Measurements from ENCODE around the gene NMBR.
A peak's percentile ranks its signal among the peaks of the same experiment; 100 is the strongest.
"Not testable (repeated sequence)": the region's sequence is repeated elsewhere in the genome, so short reads cannot be mapped to it uniquely, and the experiment has no call there.

Gene NMBR

DNA sequence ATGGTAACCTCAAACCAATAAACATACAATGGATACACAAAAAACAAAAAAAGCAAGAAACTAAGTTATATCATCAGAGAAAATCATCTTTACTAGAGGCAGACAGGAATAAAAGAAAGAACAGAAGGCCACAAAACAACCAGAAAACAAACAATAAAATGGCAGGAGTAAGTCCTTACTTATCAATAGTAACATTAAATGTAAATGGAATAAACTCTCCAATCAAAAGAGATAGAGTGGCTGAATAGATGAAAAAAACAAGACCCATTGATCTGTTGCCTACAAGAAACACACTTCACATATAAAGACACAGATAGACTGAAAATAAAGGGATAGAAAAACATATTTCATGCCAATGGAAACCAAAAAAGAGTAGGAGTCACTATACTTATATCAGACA lies 95.5 kb downstream of the NMBR start:
- Mint-ChIP-seq H3K27me3 (no peaks in the 10 kb centered on the region), H3K4me3 (no peak overlapping the region), H3K4me1 (no peaks in the 10 kb centered on the region), H3K9me3 (peaks cover 21% of the 10 kb centered on the region), H3K36me3 (no peaks in the 10 kb centered on the region), H3K27ac (no peak overlapping the region)
- no peak for ATAC-seq

DNA sequence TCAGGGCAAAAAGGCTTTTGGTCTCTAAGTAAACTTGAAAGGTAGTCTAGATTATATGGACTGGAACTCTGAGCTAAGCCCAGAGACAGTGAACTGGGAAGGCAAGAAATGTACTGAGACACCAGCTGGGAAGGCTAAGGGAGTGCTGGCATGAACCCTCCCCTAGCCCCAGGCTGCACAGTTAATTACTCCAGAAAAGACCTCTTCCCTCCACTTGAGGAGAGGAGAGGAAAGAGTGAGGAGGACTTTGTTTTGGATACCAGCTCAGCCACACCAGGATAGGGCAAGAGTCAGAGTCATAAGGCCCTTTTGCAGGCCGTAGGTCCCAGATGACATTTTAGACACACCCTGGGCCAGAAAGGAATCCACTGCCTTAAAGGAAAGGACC lies 98.3 kb downstream of the NMBR start:
- Mint-ChIP-seq H3K27me3 (no peaks in the 10 kb centered on the region), H3K4me1 (no peaks in the 10 kb centered on the region), H3K27ac (no peak overlapping the region), H3K4me3 (no peak overlapping the region), H3K9me3 (peaks cover 20% of the 10 kb centered on the region), H3K36me3 (no peaks in the 10 kb centered on the region)
- no peak for ATAC-seq

DNA sequence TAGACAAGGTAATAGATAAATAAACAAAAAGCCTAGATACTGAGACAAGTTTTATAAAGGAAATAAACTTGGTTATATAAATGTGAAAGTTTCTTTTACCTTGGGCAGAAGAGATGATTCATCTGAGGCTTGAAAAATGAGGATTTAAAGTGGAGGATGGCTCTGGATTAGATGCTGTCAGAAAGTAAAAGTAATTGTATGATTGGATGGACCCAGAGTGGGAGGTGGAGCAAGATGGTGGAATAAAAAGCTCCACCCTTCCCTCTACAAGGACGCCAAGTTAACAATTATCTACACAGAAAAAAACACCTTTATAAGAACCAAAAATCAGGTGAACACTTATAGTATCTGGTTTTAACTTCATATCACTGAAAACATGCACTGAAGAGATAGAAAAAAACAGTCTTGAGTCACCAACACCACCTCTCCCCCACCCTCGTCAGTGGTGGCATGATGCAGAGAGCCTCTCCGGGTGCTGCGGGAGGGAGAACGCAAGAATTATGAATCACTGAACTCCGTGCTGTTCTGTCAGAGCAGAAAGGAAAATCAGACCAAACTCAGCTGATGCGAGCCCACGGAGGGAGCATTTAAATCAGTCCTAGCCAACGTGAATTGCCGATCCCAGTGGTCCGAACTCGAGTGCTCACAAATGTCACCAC lies 98.9 kb downstream of the NMBR start:
- no peak for ATAC-seq
- Mint-ChIP-seq H3K27me3 (peaks cover 5% of the 10 kb centered on the region), H3K9me3 (peaks cover 17% of the 10 kb centered on the region), H3K4me3 (no peak overlapping the region), H3K27ac (no peak overlapping the region), H3K4me1 (no peaks in the 10 kb centered on the region), H3K36me3 (no peaks in the 10 kb centered on the region)

DNA sequence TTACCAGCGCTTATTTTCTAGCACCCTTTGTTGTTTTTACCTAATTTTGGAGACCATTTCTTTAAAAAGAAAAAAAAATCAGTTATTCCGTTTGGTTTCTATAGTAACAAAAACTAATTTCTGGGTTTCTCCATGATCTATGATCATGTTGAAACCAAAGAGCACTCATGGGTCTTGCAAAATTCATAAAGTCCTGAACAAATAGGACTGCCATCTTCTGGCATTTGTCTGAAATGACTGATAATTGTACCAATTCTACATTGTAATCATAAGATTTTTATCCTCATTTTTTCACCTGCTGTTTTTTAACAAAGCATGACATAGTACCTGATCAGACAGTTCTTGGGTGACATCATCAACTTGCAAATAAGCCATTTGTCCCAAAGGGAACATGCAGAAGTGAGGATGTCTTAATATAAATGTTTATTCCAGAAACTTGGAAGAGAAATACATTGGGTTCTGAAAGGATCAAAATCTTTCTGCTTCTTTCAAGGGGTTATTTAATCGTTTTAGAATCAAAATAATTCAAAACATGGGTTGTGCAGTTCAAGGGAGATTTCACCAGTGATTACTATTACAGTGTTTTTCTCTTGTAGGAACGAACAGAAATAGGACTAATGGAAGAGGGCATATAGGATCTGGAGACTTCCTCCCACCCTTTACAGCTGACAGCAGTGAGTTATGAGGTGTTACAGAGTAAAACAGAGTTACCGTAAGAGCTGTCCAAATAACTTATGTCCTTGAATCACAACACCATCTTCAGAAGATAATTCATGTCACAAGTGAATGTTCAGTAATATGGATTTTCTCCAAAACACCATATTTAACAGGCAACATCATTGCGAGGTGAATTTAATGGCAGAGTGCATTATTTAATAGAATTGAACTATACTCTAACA lies 101.3 kb downstream of the NMBR start:
- peaks cover 7% of the 10 kb centered on the region for H3K9me3 Mint-ChIP-seq
- H3K36me3 Mint-ChIP-seq: no peaks in the 10 kb centered on the region
- H3K27ac Mint-ChIP-seq: no peak overlapping the region
- no peaks in the 10 kb centered on the region for H3K4me1 Mint-ChIP-seq
- peaks cover 10% of the 10 kb centered on the region for H3K27me3 Mint-ChIP-seq
- H3K4me3 Mint-ChIP-seq: no peak overlapping the region
- ATAC-seq: no peak

DNA sequence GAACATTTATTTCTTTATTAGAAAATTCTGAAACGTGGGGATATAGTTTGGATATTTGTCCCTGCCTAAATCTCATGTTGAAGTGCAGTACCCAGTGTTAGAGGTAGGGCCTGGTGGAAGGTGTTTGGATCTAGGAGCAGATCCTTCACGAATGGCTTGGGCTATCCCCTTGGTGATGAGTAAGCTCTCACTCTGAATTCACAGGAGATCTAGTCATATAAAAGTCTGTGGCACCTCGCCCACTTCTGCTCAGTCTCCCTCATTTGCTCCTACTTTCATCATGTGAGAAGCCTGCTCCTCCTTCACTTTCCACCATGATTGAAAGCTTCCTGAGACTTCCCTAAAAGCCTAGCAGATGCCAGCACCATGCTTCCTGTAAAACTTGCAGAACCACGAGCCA lies 111.0 kb downstream of the NMBR start:
- Mint-ChIP-seq H3K4me3 (no peak overlapping the region), H3K27me3 (no peaks in the 10 kb centered on the region), H3K36me3 (no peaks in the 10 kb centered on the region), H3K4me1 (no peaks in the 10 kb centered on the region), H3K27ac (no peak overlapping the region), H3K9me3 (no peaks in the 10 kb centered on the region)
- no peak for ATAC-seq

DNA sequence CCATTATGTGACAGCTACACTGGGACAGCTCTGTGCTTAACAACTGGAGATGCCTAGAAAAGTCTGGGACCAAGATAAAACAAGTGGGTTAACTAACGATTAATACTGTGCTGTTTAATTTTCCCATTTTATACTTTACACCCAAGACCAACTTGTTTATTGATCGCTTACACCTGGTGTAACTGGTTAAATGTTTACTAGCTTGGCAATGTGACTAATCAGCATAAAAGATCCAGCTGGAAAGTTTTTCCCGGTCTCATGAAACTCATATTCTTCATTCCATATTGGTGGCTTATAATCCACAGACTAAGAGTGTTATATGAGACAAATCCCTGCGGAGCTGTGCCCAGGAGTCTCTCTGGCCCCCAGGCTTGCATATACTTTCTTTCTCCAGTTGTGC lies 115.9 kb downstream of the NMBR start:
- Mint-ChIP-seq H3K4me1 (no peaks in the 10 kb centered on the region), H3K36me3 (no peaks in the 10 kb centered on the region), H3K4me3 (no peak overlapping the region), H3K27me3 (no peaks in the 10 kb centered on the region), H3K9me3 (peaks cover 8% of the 10 kb centered on the region), H3K27ac (no peak overlapping the region)
- no peak for ATAC-seq

DNA sequence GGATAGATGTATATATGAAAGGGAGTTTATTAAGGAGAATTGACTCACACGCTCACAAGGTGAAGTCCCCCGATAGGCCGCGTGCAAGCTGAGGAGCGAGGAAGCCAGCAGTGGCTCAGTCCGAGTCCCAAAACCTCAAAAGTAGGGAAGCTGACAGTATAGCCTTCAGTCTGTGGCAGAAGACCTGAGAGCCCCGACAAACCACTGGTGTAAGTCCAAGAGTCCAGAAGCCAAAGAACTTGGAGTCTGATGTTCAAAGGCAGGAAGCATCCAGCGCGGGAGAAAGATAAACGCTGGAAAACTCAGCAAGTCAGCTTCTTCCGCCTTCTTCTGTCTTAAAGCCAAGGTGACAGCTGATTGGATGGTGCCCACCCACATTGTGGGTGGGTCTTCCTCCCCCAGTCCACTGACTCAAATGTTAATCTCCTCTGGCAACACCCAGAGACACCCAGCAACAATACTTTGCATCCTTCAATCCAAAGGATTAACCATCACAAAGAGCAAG lies 116.8 kb downstream of the NMBR start:
- no peak for ATAC-seq
- Mint-ChIP-seq H3K4me1 (no peaks in the 10 kb centered on the region), H3K27me3 (no peaks in the 10 kb centered on the region), H3K4me3 (peak overlapping the region; percentile 64), H3K36me3 (no peaks in the 10 kb centered on the region), H3K9me3 (peaks cover 8% of the 10 kb centered on the region), H3K27ac (peak overlapping the region; percentile 13)

DNA sequence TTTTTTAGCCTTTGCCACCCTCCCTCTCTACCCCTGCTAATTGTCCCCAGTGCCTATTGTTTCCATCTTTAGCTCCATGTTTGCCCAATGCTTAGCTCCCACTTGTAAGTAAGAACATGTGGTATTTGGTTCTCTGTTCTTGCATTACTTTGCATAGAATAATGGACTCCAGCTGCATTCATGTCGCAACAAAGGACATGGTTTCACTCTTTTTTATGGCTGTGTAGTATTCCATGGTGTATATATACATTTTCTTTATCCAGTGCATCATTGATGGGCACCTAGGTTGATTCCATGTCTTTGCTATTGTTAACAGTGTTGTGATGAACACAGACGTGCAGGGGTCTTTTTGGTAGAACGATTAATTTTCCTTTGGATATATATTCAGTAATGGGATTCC lies 118.4 kb downstream of the NMBR start:
- H3K27ac Mint-ChIP-seq: no peak overlapping the region
- no peak overlapping the region for H3K4me3 Mint-ChIP-seq
- H3K36me3 Mint-ChIP-seq: no peaks in the 10 kb centered on the region
- no peaks in the 10 kb centered on the region for H3K27me3 Mint-ChIP-seq
- H3K4me1 Mint-ChIP-seq: no peaks in the 10 kb centered on the region
- peaks cover 8% of the 10 kb centered on the region for H3K9me3 Mint-ChIP-seq
- ATAC-seq: no peak

DNA sequence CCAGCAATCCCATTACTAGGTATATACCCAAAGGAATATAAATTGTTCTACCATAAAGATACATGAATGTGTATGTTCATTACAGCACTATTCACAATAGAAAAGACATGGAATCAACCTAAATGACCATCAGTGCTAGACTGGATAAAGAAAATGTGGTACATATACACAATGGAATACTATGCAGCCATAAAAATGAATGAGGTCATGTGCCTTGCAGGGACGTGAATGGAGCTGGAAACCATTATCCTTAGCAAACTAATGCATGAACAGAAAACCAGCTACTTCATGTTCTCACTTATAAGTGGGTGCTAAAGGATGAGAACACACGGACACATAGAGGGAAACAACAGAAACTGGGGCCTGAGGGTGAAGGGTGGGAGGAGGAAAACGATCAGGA lies 119.1 kb downstream of the NMBR start:
- not testable (repeated sequence) for H3K36me3 Mint-ChIP-seq, H3K27me3 Mint-ChIP-seq, H3K4me1 Mint-ChIP-seq, H3K27ac Mint-ChIP-seq, H3K9me3 Mint-ChIP-seq, ATAC-seq, H3K4me3 Mint-ChIP-seq

DNA sequence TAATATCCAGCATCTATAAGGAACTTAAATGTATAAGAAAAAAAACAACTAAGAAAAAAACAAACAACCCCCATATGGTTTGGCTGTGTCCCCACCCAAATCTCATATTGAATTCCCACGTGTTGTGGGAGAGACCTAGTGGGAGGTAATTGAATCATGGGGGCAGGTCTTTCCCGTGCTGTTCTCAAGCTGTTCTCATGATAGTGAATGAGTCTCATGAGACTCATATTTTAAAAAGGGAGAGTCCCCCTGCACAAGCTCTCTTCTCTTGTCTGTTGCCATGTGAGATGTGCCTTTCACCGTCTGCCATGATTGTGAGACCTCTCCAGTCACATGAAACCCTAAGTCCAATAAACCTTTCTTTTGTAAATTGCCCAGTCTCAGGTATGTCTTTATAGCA lies 119.8 kb downstream of the NMBR start:
- Mint-ChIP-seq H3K27me3 (no peaks in the 10 kb centered on the region), H3K9me3 (peaks cover 8% of the 10 kb centered on the region)

DNA sequence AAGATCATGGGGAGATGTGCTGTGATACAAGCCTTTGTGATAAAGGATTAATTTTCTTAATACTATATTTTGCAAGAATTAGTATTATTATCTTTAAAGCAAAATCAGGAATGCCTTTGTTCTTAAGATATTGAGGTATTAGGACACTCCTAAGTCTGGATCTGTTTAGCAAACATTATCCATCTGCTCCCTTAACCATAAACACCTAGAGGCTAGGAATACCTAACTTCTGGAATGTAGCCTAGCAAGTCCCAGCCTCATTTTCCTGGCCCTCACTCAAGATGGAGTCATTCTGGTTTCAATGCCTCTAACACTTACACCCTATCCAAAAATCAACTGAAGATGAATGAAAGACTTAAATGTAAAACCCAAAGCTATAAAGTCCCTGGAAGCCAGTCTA lies 120.5 kb downstream of the NMBR start:
- no peak overlapping the region for H3K4me3 Mint-ChIP-seq
- ATAC-seq: no peak
- H3K4me1 Mint-ChIP-seq: no peaks in the 10 kb centered on the region
- H3K9me3 Mint-ChIP-seq: peaks cover 8% of the 10 kb centered on the region
- H3K27ac Mint-ChIP-seq: no peak overlapping the region
- H3K36me3 Mint-ChIP-seq: no peaks in the 10 kb centered on the region
- no peaks in the 10 kb centered on the region for H3K27me3 Mint-ChIP-seq

More for the DNA sequence above, 119.8 kb downstream of the NMBR start:
- H3K4me1 Mint-ChIP-seq: no peaks in the 10 kb centered on the region
- H3K27ac Mint-ChIP-seq: no peak overlapping the region
- H3K36me3 Mint-ChIP-seq: no peaks in the 10 kb centered on the region
- no peak overlapping the region for H3K4me3 Mint-ChIP-seq
- ATAC-seq: no peak

All from stimulated activated memory B cell treated with anti-CD40 and anti-IgM and Interleukin-4, amounts not matched to agents 10 μg/mL and 1 μg/mL and 100 μg/mL, for 72 hours (primary cell).